Measurements from ENCODE around the gene CTIF.

Gene CTIF

GRCh38 chr18:48538531-48539405 is at the start of gene CTIF:
Gene CTIF (plus strand): TSS chr18:48539031. CDS start chr18:48619566, 80,535 bp downstream.
- H3K9me3 ChIP-seq (ENCODE audit: insufficient read depth, low read length): no peaks in the 10 kb centered on the region
- TF ChIP-seq EZH2phosphoT487 (conservative IDR thresholded peaks at IDR 0.05; ENCODE audit: low read length) (no peak), CTCF (IDR thresholded peaks at IDR 0.05; ENCODE audit: insufficient read depth, low read length, poor library complexity, severe bottlenecking) (no peak)

GRCh38 chr18:48490641-48491293 is 48.1 kb upstream of the CTIF start:
- Histone ChIP-seq H3F3A (ENCODE audit: insufficient read depth) (no peaks in the 10 kb centered on the region), H3K9me3 (ENCODE audit: insufficient read depth, low read length) (no peaks in the 10 kb centered on the region), H2AFZ (ENCODE audit: low read depth, low read length, severe bottlenecking) (no peak overlapping the region), H3K36me3 (ENCODE audit: low read length) (no peaks in the 10 kb centered on the region), H3K9ac (ENCODE audit: low read length) (no peak overlapping the region), H3K27me3 (ENCODE audit: low read length) (no peaks in the 10 kb centered on the region), H3K4me2 (ENCODE audit: low read depth, low read length, poor library complexity, severe bottlenecking) (no peak overlapping the region), H4K20me1 (ENCODE audit: low read depth, low read length) (no peaks in the 10 kb centered on the region), H3K27ac (ENCODE audit: low read depth, low read length) (no peak overlapping the region), H3K4me3 (ENCODE audit: insufficient read depth, low read length, poor library complexity, severe bottlenecking) (no peak overlapping the region), H3K79me2 (ENCODE audit: insufficient read depth, low read length) (no peaks in the 10 kb centered on the region), H3K9me2 (replicated peaks; ENCODE audit: insufficient read depth, low read length) (no peaks in the 10 kb centered on the region)
- TF ChIP-seq EZH2phosphoT487 (conservative IDR thresholded peaks at IDR 0.05; ENCODE audit: low read length) (no peak), CTCF (IDR thresholded peaks at IDR 0.05; ENCODE audit: insufficient read depth, low read length, poor library complexity, severe bottlenecking) (no peak)

More at GRCh38 chr18:48538531-48539405, at the start of gene CTIF:
- Histone ChIP-seq H3K27me3 (ENCODE audit: low read length) (no peaks in the 10 kb centered on the region), H3K4me2 (ENCODE audit: low read depth, low read length, poor library complexity, severe bottlenecking) (peak within 1 kb of the TSS; percentile 47), H3F3A (ENCODE audit: insufficient read depth) (no peaks in the 10 kb centered on the region), H4K20me1 (ENCODE audit: low read depth, low read length) (no peaks in the 10 kb centered on the region), H3K9ac (ENCODE audit: low read length) (peak within 1 kb of the TSS; percentile 11; the same call in 1 of the 2 replicates), H3K36me3 (ENCODE audit: low read length) (no peaks in the 10 kb centered on the region), H3K27ac (ENCODE audit: low read depth, low read length) (no peak within 1 kb of the TSS), H3K9me2 (replicated peaks; ENCODE audit: insufficient read depth, low read length) (no peaks in the 10 kb centered on the region), H3K4me3 (ENCODE audit: insufficient read depth, low read length, poor library complexity, severe bottlenecking) (peak within 1 kb of the TSS; percentile 43), H3K79me2 (ENCODE audit: insufficient read depth, low read length) (no peaks in the 10 kb centered on the region), H2AFZ (ENCODE audit: low read depth, low read length, severe bottlenecking) (no peak within 1 kb of the TSS)

GRCh38 chr18:48492880-48493279 is 46.0 kb upstream of the CTIF start:
- no peak overlapping the region for H2AFZ ChIP-seq (ENCODE audit: low read depth, low read length, severe bottlenecking)
- H3K79me2 ChIP-seq (ENCODE audit: insufficient read depth, low read length): no peaks in the 10 kb centered on the region
- no peaks in the 10 kb centered on the region for H3K9me2 ChIP-seq (replicated peaks; ENCODE audit: insufficient read depth, low read length)
- H3K4me3 ChIP-seq (ENCODE audit: insufficient read depth, low read length, poor library complexity, severe bottlenecking): no peak overlapping the region
- TF ChIP-seq EZH2phosphoT487 (conservative IDR thresholded peaks at IDR 0.05; ENCODE audit: low read length) (no peak), CTCF (IDR thresholded peaks at IDR 0.05; ENCODE audit: insufficient read depth, low read length, poor library complexity, severe bottlenecking) (no peak)
- H3K36me3 ChIP-seq (ENCODE audit: low read length): no peaks in the 10 kb centered on the region
- no peaks in the 10 kb centered on the region for H4K20me1 ChIP-seq (ENCODE audit: low read depth, low read length)
- H3K9ac ChIP-seq (ENCODE audit: low read length): no peak overlapping the region
- H3F3A ChIP-seq (ENCODE audit: insufficient read depth): no peaks in the 10 kb centered on the region
- H3K27ac ChIP-seq (ENCODE audit: low read depth, low read length): no peak overlapping the region
- no peak overlapping the region for H3K4me2 ChIP-seq (ENCODE audit: low read depth, low read length, poor library complexity, severe bottlenecking)
- no peaks in the 10 kb centered on the region for H3K9me3 ChIP-seq (ENCODE audit: insufficient read depth, low read length)
- H3K27me3 ChIP-seq (ENCODE audit: low read length): no peaks in the 10 kb centered on the region
